Gastrocnemius medialis (tissue), 4 donors: ENCODE measurements around the gene PARP6.

Source experiments
- CTCF ChIP-seq, 5 experiments: fragments of 450-650 bp in 3 of 5; fragments of 200-600 bp in 2 of 5; sonication (generic) in 2 of 5; IDR thresholded peaks in 4 of 5; conservative IDR thresholded peaks in 1 of 5; 1 replicate in 4 of 5; 2 replicates in 1 of 5; pipeline ENCODE4 v1.5.1; 2016 to 2019; ENCODE audit warnings: antibody characterized with exemption in 5 of 5, mild to moderate bottlenecking in 3 of 5, moderate library complexity in 3 of 5
- POLR2A ChIP-seq, 2 donors: fragments of 450-650 bp; IDR thresholded peaks; one replicate each; pipeline ENCODE4 v1.6.1; 2017; ENCODE audit warnings: antibody characterized with exemption in 2 of 2, mild to moderate bottlenecking in 2 of 2, moderate library complexity in 2 of 2

GRCh38 chr15:72238586-72238985 is 33.8 kb downstream of the PARP6 start:
- no peak for TF ChIP-seq CTCF (IDR thresholded peaks at IDR 0.05 in 4 of 5, conservative IDR thresholded peaks at IDR 0.05 in 1 of 5)
- no peak for TF ChIP-seq POLR2A (IDR thresholded peaks at IDR 0.05)
